Inflammatory macrophage (primary cell): ENCODE results near the gene HTR3A.
"Not testable (repeated sequence)": the region's sequence is repeated elsewhere in the genome, so short reads cannot be mapped to it uniquely, and the experiment has no call there.

Experiments used
- DNase-seq, 2 donors: peaks; one replicate each; pipeline ENCODE4 v3.0.0-alpha.2; 2020 to 2022
- total RNA-seq, 18 experiments: gene quantifications; one replicate each; lab custom pipeline; 2026; ENCODE audit warnings: mixed read lengths in 6 of 18, inconsistent platforms in 2 of 18; lab: John Stamatoyannopoulos, UW

The HTR3A gene
- 0 to 0.04 (median 0) reads per million in 18 experiments for total RNA-seq

GRCh38 chr11:113974741-113975470 is at the start of gene HTR3A:
HTR3A (plus strand) TSS chr11:113975108; CDS start chr11:113975326, 218 bp downstream.
- DNase-seq: no peak

DNA sequence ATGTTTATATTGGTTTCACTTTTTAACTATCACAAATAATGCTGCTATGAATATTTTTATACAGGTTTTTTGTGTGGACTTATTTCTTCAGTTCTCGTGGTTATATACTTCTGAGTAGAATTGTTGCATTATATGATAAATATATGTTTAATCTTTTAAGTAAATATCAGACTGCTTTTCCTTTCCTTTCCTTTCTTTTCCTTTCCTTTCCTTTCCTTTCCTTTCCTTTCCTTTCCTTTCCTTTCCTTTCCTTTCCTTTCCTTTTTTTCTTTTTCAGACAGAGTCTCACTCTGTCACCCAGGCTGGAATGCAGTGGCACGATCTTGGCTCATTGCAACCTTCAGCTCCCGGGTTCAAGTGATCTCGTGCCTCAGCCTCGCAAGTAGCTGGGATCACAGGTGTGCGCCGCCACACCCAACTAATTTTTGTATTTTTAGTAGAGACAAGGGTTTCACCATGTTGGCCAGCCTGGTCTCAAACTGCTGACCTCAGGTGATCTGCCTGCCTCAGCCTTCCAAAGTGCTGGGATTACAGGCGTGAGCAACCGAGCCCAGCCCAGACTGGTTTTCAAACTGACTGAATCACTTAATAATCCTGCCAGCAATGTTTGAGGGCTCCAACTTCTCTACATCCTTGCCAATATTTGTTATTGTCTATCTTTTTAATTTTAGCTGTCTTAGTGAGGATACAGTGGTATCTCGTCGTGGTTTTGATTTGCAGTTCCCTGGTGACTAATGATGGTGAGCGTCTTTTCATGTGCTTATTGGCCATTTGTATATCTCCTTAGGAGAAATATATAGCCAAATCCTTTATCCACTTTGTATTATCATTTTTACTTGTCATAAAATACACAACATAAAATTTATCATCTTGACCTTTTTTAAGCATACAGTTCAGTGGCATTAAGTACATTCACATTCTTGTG is 48.4 kb upstream of the HTR3A start:
- DNase-seq: no peak

GRCh38 chr11:113928311-113928710 is 46.6 kb upstream of the HTR3A start:
- peak; percentile 25 to 49 for DNase-seq

DNA sequence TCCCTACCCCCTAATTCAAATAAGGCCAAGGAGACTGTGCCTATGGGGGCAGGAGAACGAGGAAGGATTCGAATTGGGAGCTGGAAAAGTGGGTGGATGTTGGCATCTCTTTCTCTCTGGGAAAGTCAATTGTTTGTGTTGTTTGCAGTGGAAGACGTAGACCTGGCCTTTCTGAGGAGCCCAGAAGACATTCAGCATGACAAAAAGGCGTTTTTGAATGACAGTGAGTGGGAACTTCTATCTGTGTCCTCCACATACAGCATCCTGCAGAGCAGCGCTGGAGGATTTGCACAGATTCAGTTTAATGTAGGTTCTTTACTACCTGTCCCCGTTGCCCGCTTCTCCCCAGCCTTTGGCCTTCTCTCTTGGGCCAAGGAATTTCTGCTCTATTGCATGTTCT is 42.1 kb upstream of the HTR3A start:
- DNase-seq: no peak

DNA sequence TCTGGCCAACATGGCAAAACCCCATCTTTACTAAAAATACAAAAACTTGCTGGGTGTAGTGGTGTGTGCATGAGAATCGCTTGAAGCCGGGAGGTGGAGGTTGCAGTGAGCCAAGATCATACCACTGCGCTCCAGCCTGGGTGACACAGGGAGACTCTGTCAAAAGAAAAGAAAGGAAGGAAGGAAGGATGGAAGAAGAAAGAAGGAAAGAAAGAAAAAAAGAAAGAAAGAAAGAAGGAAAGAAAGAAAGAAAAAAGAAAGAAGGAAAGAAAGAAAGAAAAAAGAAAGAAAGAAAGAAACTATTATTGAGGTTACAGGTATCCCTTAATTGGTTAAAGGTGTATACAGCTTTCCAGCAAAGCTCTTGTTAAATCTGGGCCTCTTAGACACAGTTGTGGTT is 40.7 kb upstream of the HTR3A start:
- DNase-seq: not testable (repeated sequence)

GRCh38 chr11:113934761-113935160 is 40.1 kb upstream of the HTR3A start:
- no peak for DNase-seq

DNA sequence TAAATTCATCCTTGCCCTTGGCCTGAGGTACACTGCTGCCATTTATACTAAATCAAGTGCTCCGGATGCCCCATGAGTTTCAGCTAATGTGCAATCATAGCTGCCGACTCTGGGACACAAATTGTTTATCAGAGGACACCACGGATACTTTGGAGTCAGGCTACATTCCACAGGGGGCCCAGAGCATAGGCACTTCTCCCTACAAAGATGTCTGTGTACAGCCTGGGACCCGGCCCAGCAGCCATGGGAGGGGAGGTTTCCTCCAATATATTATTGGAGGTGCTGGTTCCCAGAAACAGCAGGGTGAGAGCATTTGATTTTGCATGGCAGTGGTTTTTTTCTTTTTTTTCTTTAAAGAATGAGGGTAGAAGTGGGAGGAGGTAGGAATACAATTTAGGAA is 39.0 kb upstream of the HTR3A start:
- DNase-seq: no peak

DNA sequence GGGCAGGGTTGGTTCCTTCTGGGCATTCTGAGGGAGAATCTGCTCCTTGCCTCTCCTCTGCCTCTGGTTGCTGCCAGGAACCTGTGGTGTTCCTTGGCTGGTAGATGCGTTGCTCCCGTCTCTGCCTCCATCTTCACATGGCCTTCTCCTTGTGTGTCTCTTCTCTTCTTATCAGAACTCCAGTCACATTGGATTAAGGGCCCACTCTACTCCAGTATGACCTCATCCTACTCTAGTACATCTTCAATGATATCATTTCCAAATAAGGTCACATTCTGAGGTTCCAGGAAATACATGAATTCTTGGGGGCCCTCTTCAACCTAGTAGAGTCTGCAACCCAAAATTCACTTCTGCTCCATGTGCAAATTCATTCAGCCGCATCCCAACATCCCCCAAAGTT is 37.0 kb upstream of the HTR3A start:
- DNase-seq: no peak

DNA sequence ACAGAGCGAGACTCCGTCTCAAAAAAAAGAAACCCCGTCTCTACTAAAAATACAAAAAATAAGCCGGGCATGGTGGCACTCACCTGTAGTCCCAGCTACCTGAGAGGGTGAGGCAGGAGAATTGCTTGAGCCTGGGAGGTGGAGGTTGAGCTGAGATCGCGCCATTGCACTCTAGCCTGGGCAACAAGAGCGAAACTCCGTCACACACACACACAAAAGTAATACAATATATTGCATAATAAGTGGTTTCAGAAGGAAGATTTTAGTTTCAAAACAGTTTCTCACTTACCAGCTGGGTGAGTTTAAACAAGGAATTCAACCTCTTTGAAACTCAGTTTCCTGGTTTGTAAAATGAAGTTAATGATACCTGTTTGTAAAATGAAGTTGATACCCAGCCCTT is 32.7 kb upstream of the HTR3A start:
- DNase-seq: peak; percentile 12 to 27

GRCh38 chr11:113946162-113946561 is 28.7 kb upstream of the HTR3A start:
- not testable (repeated sequence) for DNase-seq

DNA sequence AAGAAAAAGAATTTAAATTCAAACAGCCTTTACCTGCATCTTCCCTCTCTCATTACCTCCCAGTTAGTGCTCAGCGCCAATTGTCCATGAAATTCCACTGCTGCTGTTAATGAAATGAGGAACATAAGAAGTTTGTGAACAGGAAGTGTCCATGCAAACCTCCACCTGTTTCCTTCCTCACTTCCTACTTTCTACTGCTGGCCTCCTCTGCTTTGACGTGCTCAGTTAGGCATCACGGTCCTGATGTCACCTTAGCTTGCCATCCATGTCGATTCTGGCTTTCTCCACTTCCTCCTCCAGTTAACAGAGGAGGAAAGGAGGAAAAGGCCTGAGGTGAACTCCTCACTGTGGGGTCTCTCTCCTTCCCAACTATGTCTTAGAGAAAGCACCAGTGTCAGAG is 26.9 kb upstream of the HTR3A start:
- DNase-seq: peak in 1 of 2 donors; percentile 7

DNA sequence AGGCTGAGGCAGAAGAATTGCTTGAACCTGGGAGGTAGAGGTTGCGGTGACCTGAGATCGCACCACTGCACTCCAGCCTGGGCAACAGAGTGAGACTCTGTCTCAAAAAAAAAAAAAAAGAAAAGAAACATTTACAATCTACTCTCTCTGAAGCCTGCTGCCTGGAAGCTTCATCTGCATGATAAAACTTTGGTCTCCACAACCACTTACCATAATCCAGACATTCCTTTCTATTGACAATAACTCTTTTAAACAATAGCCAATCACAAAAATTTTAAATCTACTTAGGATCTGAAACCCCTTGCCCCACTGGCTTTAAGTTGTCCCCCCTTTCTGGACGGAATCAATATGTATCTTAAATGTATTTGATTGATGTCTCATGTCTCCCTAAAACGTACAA is 25.0 kb upstream of the HTR3A start:
- DNase-seq: no peak

DNA sequence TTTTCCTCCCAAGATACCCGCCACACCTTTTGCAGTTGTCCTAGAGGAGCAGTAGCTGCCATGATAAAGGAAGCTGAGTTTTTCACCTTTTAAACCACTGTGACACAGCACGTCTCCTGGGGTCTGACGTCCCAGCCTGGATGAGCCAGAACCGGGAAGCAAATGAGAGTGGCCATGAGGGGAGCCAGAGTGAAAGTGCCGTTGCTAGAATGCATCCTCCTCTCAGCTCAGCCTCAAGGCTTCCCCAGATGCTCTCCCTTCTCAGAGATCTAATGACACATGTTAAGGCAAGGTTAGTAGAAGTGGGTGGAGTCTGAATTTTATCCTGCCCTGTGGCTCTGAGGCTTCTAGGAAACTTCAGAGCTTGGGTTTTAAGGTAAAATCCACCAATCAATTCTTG is 23.4 kb upstream of the HTR3A start:
- DNase-seq: no peak

DNA sequence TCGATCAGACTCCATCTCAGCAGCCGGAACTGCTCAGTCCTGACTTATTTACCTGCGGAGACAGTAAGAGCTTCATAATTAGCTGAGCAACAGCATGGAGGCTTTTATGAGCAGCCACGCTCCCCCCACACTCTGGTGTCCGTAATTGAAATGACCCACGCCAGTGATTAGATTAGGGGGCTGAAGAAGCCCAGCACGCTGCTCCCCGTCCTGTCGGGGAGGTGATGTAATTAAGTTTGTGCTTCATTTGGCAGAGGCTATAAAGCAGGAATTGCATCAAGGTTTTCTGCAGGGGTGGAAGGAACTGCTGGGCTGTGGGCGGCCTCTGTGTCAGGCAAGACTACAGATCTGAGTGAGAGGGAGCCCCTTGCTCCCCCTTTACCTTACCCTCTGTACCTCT is 22.8 kb upstream of the HTR3A start:
- peak; percentile 33 to 78 for DNase-seq

DNA sequence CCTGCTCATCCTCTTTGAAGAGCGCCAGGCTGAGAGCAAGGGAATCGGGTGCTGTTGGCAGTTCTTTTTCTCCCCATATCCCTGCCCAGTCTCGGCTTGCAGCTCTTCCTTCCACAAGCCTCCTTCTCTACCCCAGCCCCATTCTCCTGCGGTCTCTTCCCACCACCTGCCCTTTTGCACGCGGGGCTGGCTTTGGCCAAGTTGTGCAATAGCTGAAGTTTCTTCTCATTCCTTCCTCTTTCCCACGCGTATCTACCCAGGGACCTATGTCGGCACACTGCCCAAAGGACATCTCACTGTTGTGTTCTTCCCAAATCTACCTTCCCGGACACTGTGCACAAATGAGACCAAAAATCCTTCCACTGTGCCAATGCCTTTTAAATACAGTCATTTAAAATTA is 22.3 kb upstream of the HTR3A start:
- peak; percentile 65 to 84 for DNase-seq

GRCh38 chr11:113954235-113954634 is 20.7 kb upstream of the HTR3A start:
- DNase-seq: no peak

GRCh38 chr11:113956986-113957385 is 17.9 kb upstream of the HTR3A start:
- no peak for DNase-seq

- DNase-seq: no peak
Measured at GRCh38 chr11:113960702-113961330, 14.1 kb upstream of the HTR3A start.

DNA sequence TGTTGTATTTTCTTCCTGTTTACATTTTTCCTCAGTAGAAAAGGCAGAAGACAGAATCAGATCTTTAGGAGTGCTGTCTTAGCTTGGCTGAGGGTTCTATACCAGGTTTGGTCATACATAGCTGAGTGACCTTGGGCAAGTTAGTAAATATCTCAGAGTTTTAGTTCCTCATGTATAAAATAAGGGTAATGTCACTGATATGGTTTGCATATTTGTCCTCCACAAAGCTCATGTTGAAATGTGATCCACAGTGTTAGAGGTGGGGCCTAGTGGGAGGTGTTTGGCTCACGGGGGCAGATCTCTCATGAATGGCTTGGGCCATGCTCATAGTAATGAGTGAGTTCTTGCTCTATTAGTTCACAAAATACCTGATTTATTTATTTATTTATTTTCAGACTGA is 7.5 kb upstream of the HTR3A start:
- no peak for DNase-seq

DNA sequence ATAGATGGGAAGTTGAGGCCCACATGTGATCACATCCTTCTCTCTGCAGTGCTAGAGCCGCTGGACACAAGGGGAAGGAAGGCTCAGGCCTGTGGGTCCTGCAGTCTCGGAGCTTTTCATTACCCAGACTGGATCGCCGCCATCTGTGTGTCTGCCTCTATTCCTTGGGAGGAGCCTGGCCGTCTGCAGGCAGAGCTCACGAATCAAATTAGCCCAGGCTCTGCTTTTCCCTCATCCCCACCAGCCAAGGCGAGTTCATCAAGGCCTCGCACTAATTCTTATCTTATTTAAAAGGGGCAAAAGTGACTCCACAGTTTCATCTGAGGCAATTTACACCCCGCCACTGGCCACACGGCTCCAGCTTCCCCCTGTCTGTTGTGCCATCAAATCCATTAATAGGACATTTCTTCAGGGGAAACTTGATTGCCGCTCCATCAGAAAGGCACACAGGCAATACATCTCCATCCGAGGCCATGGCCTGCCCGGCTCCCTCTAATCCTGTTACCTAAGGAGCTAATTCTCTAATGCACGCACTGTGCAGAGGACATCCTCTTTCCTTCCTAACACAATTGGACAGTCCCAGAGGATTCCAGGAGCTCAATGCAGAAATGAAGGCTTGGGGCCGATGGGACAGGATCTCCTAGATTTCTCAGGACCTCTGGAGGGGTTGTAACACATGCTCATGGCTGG is 3.3 kb upstream of the HTR3A start:
- no peak for DNase-seq

- no peak for DNase-seq
Measured at GRCh38 chr11:113977071-113977490, 2.2 kb downstream of the HTR3A start.

GRCh38 chr11:113977701-113978100 is 2.8 kb downstream of the HTR3A start:
- DNase-seq: no peak

GRCh38 chr11:113979431-113979830 is 4.5 kb downstream of the HTR3A start:
- DNase-seq: no peak
